Upper lobe of left lung (tissue), 6 donors: ENCODE results near the gene SLC25A11. TPM values are rescaled to one million over a fixed set of nuclear protein-coding genes. Genes with fewer than 3 reads are reported as not detected.

Source experiments
- ATAC-seq, 2 donors: fragments of 200-7000 bp; cut with Tn5 transposase; one replicate each; pipeline ENCODE4 v1.9.1; 2022; ENCODE audit warnings: mild to moderate bottlenecking in 2 of 2, moderate library complexity in 2 of 2; ENCODE audit not compliant: low FRiP score in 2 of 2
- DNase-seq, 2 donors: peaks; one replicate each; pipeline ENCODE4 v3.0.0-alpha.2; 2019 to 2020
- H3K27ac ChIP-seq, 4 donors: fragments of 200-600 bp; sonication (generic); one replicate each; pipeline ENCODE4 v1.5.1; 2016 to 2019
- H3K27me3 ChIP-seq, 4 donors: fragments of 200-600 bp; sonication (generic); one replicate each; pipeline ENCODE4 v1.5.1; 2017 to 2019
- H3K36me3 ChIP-seq, 4 donors: fragments of 200-600 bp; sonication (generic); one replicate each; pipeline ENCODE4 v1.5.1; 2016 to 2019
- H3K4me1 ChIP-seq, 4 donors: fragments of 200-600 bp; sonication (generic); one replicate each; pipeline ENCODE4 v1.5.1; 2018 to 2019
- H3K4me3 ChIP-seq, 4 donors: fragments of 200-600 bp; sonication (generic); one replicate each; pipeline ENCODE4 v1.5.1; 2017 to 2019; ENCODE audit warnings: mild to moderate bottlenecking in 2 of 4, moderate library complexity in 1 of 4
- H3K9me3 ChIP-seq, 4 donors: fragments of 200-600 bp; sonication (generic); one replicate each; pipeline ENCODE4 v1.5.1; 2018 to 2019
- EP300 ChIP-seq, 4 donors: sonication (generic); formaldehyde crosslinking; IDR thresholded peaks; one replicate each; pipeline ENCODE4 v1.5.1; 2017; ENCODE audit warnings: antibody characterized with exemption in 4 of 4, control low read depth in 2 of 4
- POLR2A ChIP-seq, 4 donors: fragments of 450-650 bp; IDR thresholded peaks; one replicate each; pipeline ENCODE4 v1.5.1; 2016 to 2017; ENCODE audit warnings: antibody characterized with exemption in 4 of 4, mild to moderate bottlenecking in 2 of 4
- POLR2AphosphoS5 ChIP-seq, 2 donors: sonication (generic); formaldehyde crosslinking; IDR thresholded peaks; one replicate each; pipeline ENCODE4 v1.5.1; 2017; ENCODE audit warnings: antibody characterized with exemption in 2 of 2
- WGBS, 2 donors: methylation state at CpG; one replicate each; pipeline ENCODE4 v1.1.5; 2017 to 2018; 5-methylcytosine and 5-hydroxymethylcytosine counted together
- total RNA-seq, 6 donors: library from RNA; depleted of rRNA in 4 of 6; stranded (reverse); fragments of >200 nt in 4 of 6; gene quantifications; one replicate each; pipeline versions ENCODE4 v1.1.0 to v1.2.1, GENCODE V29; 2016 to 2021
- TF ChIP-seq, protein P1 (sequence below), 6 experiments: fragments of 450-650 bp in 4 of 6; fragments of 200-600 bp in 2 of 6; sonication (generic) in 2 of 6; IDR thresholded peaks; one replicate each; pipeline ENCODE4 v1.5.1; 2016 to 2019; ENCODE audit warnings: antibody characterized with exemption in 6 of 6
- donor health status: DM: no; HTN: no; CAD: no; lungs with moderate emphysema.
- donor health status: DM: no; HTN: yes; CAD: no; lungs with severe emphysema.

Gene SLC25A11
- total RNA-seq, 6 donors from 2014 or later: 37.5 to 69.2 (median 47.9) TPM

DNA sequence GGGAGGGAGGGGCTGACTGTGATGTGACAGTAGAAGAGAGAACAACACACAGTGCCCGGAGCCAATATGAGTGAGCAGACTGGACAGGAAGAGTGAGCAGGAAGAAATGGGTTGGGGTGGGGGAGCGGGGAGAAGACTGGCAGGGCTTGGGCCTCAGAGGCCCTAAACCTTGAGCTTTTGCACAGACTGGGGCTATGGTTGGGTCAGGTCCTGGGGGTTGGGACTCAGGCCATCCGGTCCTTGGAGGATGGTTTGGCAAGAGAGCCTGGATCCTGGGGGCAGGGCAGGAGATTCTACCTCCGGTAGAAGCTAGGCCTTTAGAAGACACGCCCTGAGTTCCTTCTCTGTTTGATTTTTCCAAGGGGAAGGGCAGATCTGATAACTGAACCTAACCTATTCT is 46.6 kb upstream of the SLC25A11 start:
- peaks cover 22 to 29% (median 22%) of the 10 kb centered on the region in 4 donors for H3K4me1 ChIP-seq

GRCh38 chr17:4982305-4982704 is 42.5 kb upstream of the SLC25A11 start:
- Histone ChIP-seq H3K36me3 (peaks cover 6 to 80% (median 58%) of the 10 kb centered on the region in 4 donors), H3K27me3 (no peaks in the 10 kb centered on the region)
- ATAC-seq: no peak

More for the DNA sequence above, 46.6 kb upstream of the SLC25A11 start:
- H3K4me3 ChIP-seq: peak overlapping the region; percentile 90 to 98 (median 96)
- H3K27ac ChIP-seq: peak overlapping the region; percentile 90 to 99 (median 95)
- TF ChIP-seq EP300 (IDR thresholded peaks at IDR 0.05) (no peak), POLR2A (IDR thresholded peaks at IDR 0.05) (no peak), POLR2AphosphoS5 (IDR thresholded peaks at IDR 0.05) (peak; percentile 37 to 42)
- TF ChIP-seq, protein P1, sequence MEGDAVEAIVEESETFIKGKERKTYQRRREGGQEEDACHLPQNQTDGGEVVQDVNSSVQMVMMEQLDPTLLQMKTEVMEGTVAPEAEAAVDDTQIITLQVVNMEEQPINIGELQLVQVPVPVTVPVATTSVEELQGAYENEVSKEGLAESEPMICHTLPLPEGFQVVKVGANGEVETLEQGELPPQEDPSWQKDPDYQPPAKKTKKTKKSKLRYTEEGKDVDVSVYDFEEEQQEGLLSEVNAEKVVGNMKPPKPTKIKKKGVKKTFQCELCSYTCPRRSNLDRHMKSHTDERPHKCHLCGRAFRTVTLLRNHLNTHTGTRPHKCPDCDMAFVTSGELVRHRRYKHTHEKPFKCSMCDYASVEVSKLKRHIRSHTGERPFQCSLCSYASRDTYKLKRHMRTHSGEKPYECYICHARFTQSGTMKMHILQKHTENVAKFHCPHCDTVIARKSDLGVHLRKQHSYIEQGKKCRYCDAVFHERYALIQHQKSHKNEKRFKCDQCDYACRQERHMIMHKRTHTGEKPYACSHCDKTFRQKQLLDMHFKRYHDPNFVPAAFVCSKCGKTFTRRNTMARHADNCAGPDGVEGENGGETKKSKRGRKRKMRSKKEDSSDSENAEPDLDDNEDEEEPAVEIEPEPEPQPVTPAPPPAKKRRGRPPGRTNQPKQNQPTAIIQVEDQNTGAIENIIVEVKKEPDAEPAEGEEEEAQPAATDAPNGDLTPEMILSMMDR (IDR thresholded peaks at IDR 0.05): no peak
- 29 to 32% methylated on average over 5 of the region's 5 CpGs for WGBS, 2 donors
- no peaks in the 10 kb centered on the region for H3K9me3 ChIP-seq
- ATAC-seq (no peak), DNase-seq (no peak)
- H3K27me3 ChIP-seq: no peaks in the 10 kb centered on the region
- peaks cover 0 to 41% (median 25%) of the 10 kb centered on the region in 4 donors for H3K36me3 ChIP-seq

DNA sequence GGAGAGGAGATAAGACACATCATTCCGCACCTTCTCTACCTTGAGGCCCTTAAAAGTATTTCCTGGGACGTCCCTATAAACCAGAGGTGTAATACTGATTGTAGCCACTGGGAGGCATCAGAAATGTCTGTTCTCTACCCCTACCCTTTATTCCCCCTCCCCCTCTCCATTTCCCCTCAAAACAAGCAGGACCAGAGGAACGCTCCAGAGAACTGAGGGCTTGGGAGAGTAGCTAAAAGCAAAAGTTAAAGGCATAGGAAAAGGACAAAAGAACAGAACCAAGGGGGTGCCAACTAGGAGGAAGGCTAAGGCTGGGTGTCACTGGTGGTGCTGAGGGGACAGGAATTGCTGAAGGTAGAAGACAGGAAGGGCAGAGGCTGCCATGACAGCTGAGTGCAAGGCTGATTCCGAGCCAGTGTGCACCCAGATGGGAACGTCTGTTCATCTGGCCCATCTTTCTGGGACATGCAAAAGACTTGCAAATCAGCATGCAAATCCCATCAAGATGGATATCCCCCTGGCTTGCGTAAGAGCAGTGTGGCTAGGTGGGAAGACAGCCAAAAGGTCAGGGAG is 40.9 kb upstream of the SLC25A11 start:
- Histone ChIP-seq H3K9me3 (no peaks in the 10 kb centered on the region), H3K27ac (peak overlapping the region in 1 of 4 donors; percentile 36), H3K27me3 (no peaks in the 10 kb centered on the region), H3K4me3 (no peak overlapping the region), H3K4me1 (peaks cover 5 to 20% (median 8%) of the 10 kb centered on the region in 4 donors), H3K36me3 (peaks cover 12 to 95% (median 72%) of the 10 kb centered on the region in 4 donors)
- 36 to 47% methylated on average over 6 of the region's 6 CpGs for WGBS, 2 donors
- TF ChIP-seq, protein P1 (IDR thresholded peaks at IDR 0.05): peak; percentile 77 to 83 (median 80)
- TF ChIP-seq POLR2A (IDR thresholded peaks at IDR 0.05): no peak
- ATAC-seq (peak; percentile 75 to 77), DNase-seq (no peak)

More at GRCh38 chr17:4982305-4982704, 42.5 kb upstream of the SLC25A11 start:
- Histone ChIP-seq H3K9me3 (no peaks in the 10 kb centered on the region), H3K4me1 (peaks cover 14 to 34% (median 19%) of the 10 kb centered on the region in 4 donors), H3K4me3 (no peak overlapping the region), H3K27ac (no peak overlapping the region)
- TF ChIP-seq, protein P1 (IDR thresholded peaks at IDR 0.05): no peak
- no peak for TF ChIP-seq POLR2AphosphoS5 (IDR thresholded peaks at IDR 0.05)
- no peak for TF ChIP-seq EP300 (IDR thresholded peaks at IDR 0.05)
- no peak for TF ChIP-seq POLR2A (IDR thresholded peaks at IDR 0.05)
- DNase-seq: no peak
- 65 to 85% methylated on average over 5 of the region's 5 CpGs for WGBS, 2 donors

GRCh38 chr17:4978726-4979125 is 38.9 kb upstream of the SLC25A11 start:
- Histone ChIP-seq H3K4me1 (peaks cover 4 to 23% (median 9%) of the 10 kb centered on the region in 4 donors), H3K27ac (peak overlapping the region in 3 of 4 donors; percentile 4 to 44 (median 27)), H3K9me3 (no peaks in the 10 kb centered on the region), H3K36me3 (peaks cover 12 to 96% (median 70%) of the 10 kb centered on the region in 4 donors), H3K27me3 (no peaks in the 10 kb centered on the region), H3K4me3 (no peak overlapping the region)
- ATAC-seq (peak in 1 of 2 donors; percentile 52), DNase-seq (no peak)
- TF ChIP-seq EP300 (IDR thresholded peaks at IDR 0.05) (no peak), POLR2AphosphoS5 (IDR thresholded peaks at IDR 0.05) (no peak), POLR2A (IDR thresholded peaks at IDR 0.05) (no peak)
- TF ChIP-seq, protein P1 (IDR thresholded peaks at IDR 0.05): no peak
